K562 (cell line): ENCODE measurements around the gene PHF1. TPM values are rescaled to one million over a fixed set of nuclear protein-coding genes. Genes with fewer than 3 reads are reported as not detected.
A peak's percentile ranks its signal among the peaks of the same experiment; 100 is the strongest.

Source experiments
- ATAC-seq: fragments of 200-7000 bp; cut with Tn5 transposase; 3 replicates; pipeline ENCODE4 v1.9.1; 2020; ENCODE audit warnings: moderate library complexity
- BruUV-seq: library from RNA; stranded (reverse); fragments of 400-500 nt; replicated peaks from 2 replicates; lab custom pipeline; 2021; lab: Mats Ljungman, UMichigan
- CTCF ChIA-PET: fragments of 300-600 bp; formaldehyde crosslinking; extraction: SDS; loops from one replicate; lab custom pipeline; 2021; ENCODE audit warnings: low intra/inter-chr PET ratio; lab: Yijun Ruan, JAX
- POLR2A ChIA-PET: fragments of 300-600, 350-650 bp; sonication (Branson Sonifier 250); formaldehyde crosslinking; extraction: SDS; loops from one replicate; lab custom pipeline; 2021; ENCODE audit warnings: antibody characterized with exemption, inconsistent platforms; lab: Yijun Ruan, JAX
- DNase-seq, 4 experiments: peaks; one replicate each; pipeline versions ENCODE4 v3.0.0 to v3.0.0-alpha.2; 2011 to 2018; ENCODE audit warnings: low spot score in 3 of 4, mixed read lengths in 3 of 4; ENCODE audit errors: extremely low read depth in 1 of 4
- FAIRE-seq: peaks from 2 replicates; lab custom pipeline; 2011; peaks lifted over from hg19 to GRCh38; lab: Jason Lieb, UNC
- H2AFZ ChIP-seq: 2 replicates; pipeline ENCODE4 v1.6.0; 2011; ENCODE audit warnings: low read depth, low read length, control low read depth, inconsistent platforms
- H3K27ac ChIP-seq: fragments of 200-600 bp; 3 replicates; pipeline ENCODE4 v1.8.0; 2011; ENCODE audit warnings: low read depth, mild to moderate bottlenecking, control low read depth, inconsistent platforms, low read length, moderate library complexity, mixed read lengths; ENCODE audit errors: extremely low read depth
- H3K27me3 ChIP-seq, 2 experiments: fragments of 300-600 bp in 1 of 2; 2 replicates in 1 of 2; 3 replicates in 1 of 2; pipeline versions ENCODE4 v1.6.0 to v1.8.0; 2011; ENCODE audit warnings: inconsistent platforms in 2 of 2, low read length in 2 of 2, mild to moderate bottlenecking in 1 of 2, mixed read lengths in 1 of 2, moderate library complexity in 1 of 2; ENCODE audit not compliant: control insufficient read depth in 2 of 2, insufficient read depth in 2 of 2
- H3K36me3 ChIP-seq: fragments of 300-600 bp; 3 replicates; pipeline ENCODE4 v1.8.0; 2011; ENCODE audit warnings: mild to moderate bottlenecking, low read length, inconsistent platforms; ENCODE audit not compliant: control insufficient read depth, insufficient read depth
- H3K4me1 ChIP-seq, 2 experiments: fragments of 200-600 bp in 1 of 2; replicated peaks in 1 of 2; 2 replicates in 1 of 2; 3 replicates in 1 of 2; pipeline versions ENCODE4 v1.5.1 to v1.8.0; 2011; ENCODE audit warnings: inconsistent platforms in 2 of 2, low read length in 2 of 2, mild to moderate bottlenecking in 1 of 2, mixed read lengths in 1 of 2, moderate library complexity in 1 of 2; ENCODE audit not compliant: control insufficient read depth in 2 of 2, insufficient read depth in 2 of 2
- H3K4me2 ChIP-seq: 2 replicates; pipeline ENCODE4 v1.6.1; 2011; ENCODE audit warnings: low read length, control low read depth, inconsistent platforms, mixed read lengths; ENCODE audit not compliant: insufficient read depth
- H3K4me3 ChIP-seq: fragments of 200-600 bp; sonication (generic), shearing (Covaris generic); 2 replicates; pipeline ENCODE4 v1.5.1; 2016; ENCODE audit warnings: control low read depth, inconsistent platforms
- H3K79me2 ChIP-seq: fragments of 200-600 bp; 3 replicates; pipeline ENCODE4 v1.8.0; 2011; ENCODE audit warnings: low read length, inconsistent platforms; ENCODE audit not compliant: control insufficient read depth, insufficient read depth
- H3K9ac ChIP-seq, 2 experiments: 2 replicates each; pipeline versions ENCODE4 v1.6.0 to v1.6.1; 2011; ENCODE audit warnings: low read depth in 2 of 2, low read length in 2 of 2, control low read depth in 1 of 2, inconsistent platforms in 1 of 2, mild to moderate bottlenecking in 1 of 2, mixed read lengths in 1 of 2; ENCODE audit not compliant: insufficient read depth in 1 of 2
- H3K9me1 ChIP-seq: one replicate; pipeline ENCODE4 v1.6.0; 2011; ENCODE audit warnings: inconsistent platforms, mild to moderate bottlenecking, low read length, moderate library complexity; ENCODE audit not compliant: control insufficient read depth, insufficient read depth
- H3K9me3 ChIP-seq: replicated peaks from 2 replicates; pipeline ENCODE4 v1.5.1; 2011; ENCODE audit warnings: low read depth, low read length, inconsistent platforms; ENCODE audit not compliant: control insufficient read depth, insufficient read depth
- H4K20me1 ChIP-seq: replicated peaks from 2 replicates; pipeline ENCODE4 v1.6.1; 2011; ENCODE audit warnings: low read length, inconsistent platforms, mixed read lengths; ENCODE audit not compliant: control insufficient read depth, insufficient read depth
- ARID2 ChIP-seq: fragments of 450-650 bp; IDR thresholded peaks from 2 replicates; pipeline ENCODE4 v1.6.1; 2017; ENCODE audit warnings: antibody characterized with exemption, mild to moderate bottlenecking
- ATF1 ChIP-seq, 2 experiments: fragments of 450-650 bp in 1 of 2; IDR thresholded peaks; 2 replicates each; pipeline ENCODE4 v1.6.1; 2016; ENCODE audit warnings: missing compliant biosample characterization in 1 of 2, missing genetic modification characterization in 1 of 2
- BCOR ChIP-seq: fragments of 450-650 bp; IDR thresholded peaks from 2 replicates; pipeline ENCODE4 v1.6.1; 2016
- EP300 ChIP-seq: IDR thresholded peaks from 2 replicates; pipeline ENCODE4 v1.6.1; 2012; ENCODE audit warnings: low read length, improper control_type of control experiment
- ETV5 ChIP-seq: sonication (generic); formaldehyde crosslinking; IDR thresholded peaks from 2 replicates; pipeline ENCODE4 v1.4.0; 2020; ENCODE audit warnings: low read depth, mild to moderate bottlenecking, missing genetic modification reagents
- RAD21 ChIP-seq, 2 experiments: fragments of 250-450 bp in 1 of 2; fragments of 450-650 bp in 1 of 2; sonication (Bioruptor Pico) in 1 of 2; formaldehyde crosslinking in 1 of 2; IDR thresholded peaks in 1 of 2; conservative IDR thresholded peaks in 1 of 2; 2 replicates each; pipeline versions ENCODE4 v1.4.0 to v1.8.0; 2020 to 2022; ENCODE audit warnings: mild to moderate bottlenecking in 2 of 2, moderate library complexity in 1 of 2
- TEAD1 ChIP-seq, 2 experiments: fragments of 450-650 bp in 1 of 2; sonication (generic) in 1 of 2; formaldehyde crosslinking; IDR thresholded peaks; 2 replicates each; pipeline versions ENCODE4 v1.4.0 to v1.8.0; 2020 to 2022; ENCODE audit warnings: mild to moderate bottlenecking in 2 of 2, missing genetic modification reagents in 1 of 2
- ZNF263 ChIP-seq: sonication (generic); formaldehyde crosslinking; IDR thresholded peaks from 2 replicates; pipeline ENCODE4 v1.8.0; 2022; ENCODE audit warnings: mild to moderate bottlenecking, missing genetic modification reagents, borderline replicate concordance
- ZNF384 ChIP-seq: IDR thresholded peaks from 2 replicates; pipeline ENCODE4 v1.6.1; 2012; ENCODE audit warnings: low read depth, low read length, improper control_type of control experiment
- WGBS: fragments of 100-300 bp; shearing (Covaris generic); methylation state at CpG from one replicate; pipeline ENCODE4 v1.1.6; 2016; ENCODE audit warnings: low coverage, mixed read lengths; ENCODE audit not compliant: insufficient coverage; ENCODE audit errors: missing lambda C conversion rate; 5-methylcytosine and 5-hydroxymethylcytosine counted together
- in situ Hi-C: fragments of 300-500 bp; cut with MboI; formaldehyde crosslinking; loops from 4 replicates; pipeline ENCODE4 v1.15.0; 2018; ENCODE audit warnings: inconsistent platforms, mixed read lengths
- intact Hi-C: fragments of 100-400 bp; cut with micrococcal nuclease; formaldehyde crosslinking; loops from 2 replicates; pipeline ENCODE4 v1.14.2; 2022
- polyA plus RNA-seq, 8 experiments: library from polyadenylated mRNA; depleted of rRNA in 4 of 8; stranded (reverse) in 5 of 8; unstranded in 3 of 8; fragments of >200 nt; fragmentation: Nextera tagmentation in 2 of 8; fragmentation: Illumina TruSeq in 1 of 8; extraction: Ambion mirVana in 2 of 8; extraction: Trizol in 1 of 8; gene quantifications; 2 replicates each; pipeline versions ENCODE4 v1.2.1 to v1.2.3, GENCODE V29; 2011 to 2014; ENCODE audit warnings: inconsistent platforms in 1 of 8, missing spikeins in 1 of 8
- total RNA-seq, 7 experiments: library from RNA; depleted of rRNA in 6 of 7; stranded (reverse); fragments of >200 nt in 6 of 7; fragmentation: Illumina TruSeq in 2 of 7; extraction: Trizol in 2 of 7; gene quantifications; 2 replicates each; pipeline versions ENCODE4 v1.2.1 to v1.2.3, GENCODE V29; 2011 to 2021; ENCODE audit warnings: low replicate concordance in 1 of 7
- TF ChIP-seq, protein P1 (sequence below), 2 experiments: fragments of 450-650 bp; IDR thresholded peaks; 2 replicates each; pipeline ENCODE4 v1.6.1; 2018; ENCODE audit warnings: mild to moderate bottlenecking in 2 of 2, low read depth in 1 of 2; ENCODE audit not compliant: partially characterized antibody in 2 of 2
- TF ChIP-seq, protein P2 (sequence below): fragments of 250-450 bp; sonication (Bioruptor Pico); IDR thresholded peaks from 2 replicates; pipeline ENCODE4 v1.5.0; 2021
- TF ChIP-seq, protein P3 (sequence below): sonication (generic); formaldehyde crosslinking; IDR thresholded peaks from 2 replicates; pipeline ENCODE4 v1.8.1; 2023; ENCODE audit warnings: mild to moderate bottlenecking, missing genetic modification reagents

PHF1 gene
- total and polyA plus RNA-seq, 9 of the 15 experiments (the other 6 are each of a cell fraction or from before 2014, with no cell fraction given): 3.7 to 64.2 (median 33.7) TPM

DNA sequence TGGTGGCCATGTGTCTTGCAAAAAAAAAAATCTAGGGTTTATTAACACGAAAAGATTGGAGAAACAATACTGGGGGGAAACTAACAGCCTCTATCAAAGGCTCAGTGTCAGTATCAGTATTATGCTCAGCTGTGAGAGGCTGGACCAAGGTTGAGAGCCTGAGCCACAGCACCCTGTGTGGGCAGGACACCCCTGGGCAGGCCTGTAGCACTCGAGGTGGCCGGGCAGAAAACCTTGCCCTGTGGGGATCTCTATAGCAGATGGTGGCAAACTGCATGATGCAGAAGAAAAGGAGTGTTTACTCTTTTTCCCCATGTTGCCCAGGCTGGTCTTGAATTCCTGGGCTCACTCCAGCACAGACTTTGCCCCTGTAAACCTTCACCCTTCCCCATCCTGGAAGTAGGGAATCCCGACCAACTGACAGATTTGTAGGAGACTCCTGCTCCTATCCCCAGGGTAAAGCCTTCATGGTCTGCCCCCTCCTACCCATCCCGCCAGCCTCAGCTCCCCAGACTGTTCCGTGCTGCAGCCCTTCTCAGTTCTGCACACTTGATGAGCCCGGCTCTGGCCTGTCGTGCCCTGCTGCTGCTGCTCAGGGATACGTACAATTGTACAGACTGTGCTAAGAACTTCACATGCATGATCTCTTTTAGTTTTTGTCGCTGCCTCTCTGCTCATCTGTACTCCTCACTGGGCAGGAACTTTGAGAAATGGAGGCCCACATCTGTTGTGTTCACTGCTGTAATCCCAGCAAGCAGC, 27.2 kb upstream of the PHF1 start (continued):
- TF ChIP-seq, protein P1, sequence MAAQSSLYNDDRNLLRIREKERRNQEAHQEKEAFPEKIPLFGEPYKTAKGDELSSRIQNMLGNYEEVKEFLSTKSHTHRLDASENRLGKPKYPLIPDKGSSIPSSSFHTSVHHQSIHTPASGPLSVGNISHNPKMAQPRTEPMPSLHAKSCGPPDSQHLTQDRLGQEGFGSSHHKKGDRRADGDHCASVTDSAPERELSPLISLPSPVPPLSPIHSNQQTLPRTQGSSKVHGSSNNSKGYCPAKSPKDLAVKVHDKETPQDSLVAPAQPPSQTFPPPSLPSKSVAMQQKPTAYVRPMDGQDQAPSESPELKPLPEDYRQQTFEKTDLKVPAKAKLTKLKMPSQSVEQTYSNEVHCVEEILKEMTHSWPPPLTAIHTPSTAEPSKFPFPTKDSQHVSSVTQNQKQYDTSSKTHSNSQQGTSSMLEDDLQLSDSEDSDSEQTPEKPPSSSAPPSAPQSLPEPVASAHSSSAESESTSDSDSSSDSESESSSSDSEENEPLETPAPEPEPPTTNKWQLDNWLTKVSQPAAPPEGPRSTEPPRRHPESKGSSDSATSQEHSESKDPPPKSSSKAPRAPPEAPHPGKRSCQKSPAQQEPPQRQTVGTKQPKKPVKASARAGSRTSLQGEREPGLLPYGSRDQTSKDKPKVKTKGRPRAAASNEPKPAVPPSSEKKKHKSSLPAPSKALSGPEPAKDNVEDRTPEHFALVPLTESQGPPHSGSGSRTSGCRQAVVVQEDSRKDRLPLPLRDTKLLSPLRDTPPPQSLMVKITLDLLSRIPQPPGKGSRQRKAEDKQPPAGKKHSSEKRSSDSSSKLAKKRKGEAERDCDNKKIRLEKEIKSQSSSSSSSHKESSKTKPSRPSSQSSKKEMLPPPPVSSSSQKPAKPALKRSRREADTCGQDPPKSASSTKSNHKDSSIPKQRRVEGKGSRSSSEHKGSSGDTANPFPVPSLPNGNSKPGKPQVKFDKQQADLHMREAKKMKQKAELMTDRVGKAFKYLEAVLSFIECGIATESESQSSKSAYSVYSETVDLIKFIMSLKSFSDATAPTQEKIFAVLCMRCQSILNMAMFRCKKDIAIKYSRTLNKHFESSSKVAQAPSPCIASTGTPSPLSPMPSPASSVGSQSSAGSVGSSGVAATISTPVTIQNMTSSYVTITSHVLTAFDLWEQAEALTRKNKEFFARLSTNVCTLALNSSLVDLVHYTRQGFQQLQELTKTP (IDR thresholded peaks at IDR 0.05; ENCODE audit: low read depth in 1 of 2, partially characterized antibody in 2 of 2): no peak
- TF ChIP-seq, protein P2, sequence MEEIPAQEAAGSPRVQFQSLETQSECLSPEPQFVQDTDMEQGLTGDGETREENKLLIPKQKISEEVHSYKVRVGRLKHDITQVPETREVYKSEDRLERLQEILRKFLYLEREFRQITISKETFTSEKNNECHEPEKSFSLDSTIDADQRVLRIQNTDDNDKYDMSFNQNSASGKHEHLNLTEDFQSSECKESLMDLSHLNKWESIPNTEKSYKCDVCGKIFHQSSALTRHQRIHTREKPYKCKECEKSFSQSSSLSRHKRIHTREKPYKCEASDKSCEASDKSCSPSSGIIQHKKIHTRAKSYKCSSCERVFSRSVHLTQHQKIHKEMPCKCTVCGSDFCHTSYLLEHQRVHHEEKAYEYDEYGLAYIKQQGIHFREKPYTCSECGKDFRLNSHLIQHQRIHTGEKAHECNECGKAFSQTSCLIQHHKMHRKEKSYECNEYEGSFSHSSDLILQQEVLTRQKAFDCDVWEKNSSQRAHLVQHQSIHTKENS (CRISPR knock-in tag): no peak

- ChIA-PET POLR2A (interaction anchor here (0.6 to 1.0 kb wide), 2 partner anchors 86 to 351 kb away, joined by 3 read pairs; partner anchors contain the start of gene RGL2), CTCF (interaction anchor here (0.6 kb wide), 2 partner anchors 46 to 263 kb away, joined by 3 read pairs; no protein-coding TSS in a partner anchor)
- H3K4me2 ChIP-seq: peak overlapping the region; percentile 54; the same call in 1 of the 2 replicates
- H3K27ac ChIP-seq: no peak overlapping the region
- FAIRE-seq (peak; percentile 46), ATAC-seq (peak; percentile 69), DNase-seq (peak; percentile 41 to 55 (median 44))
- no peaks in the 10 kb centered on the region for H3K36me3 ChIP-seq
- in situ Hi-C loops: no loop called here
- no peaks in the 10 kb centered on the region for H3K9me3 ChIP-seq
- H2AFZ ChIP-seq: peak overlapping the region; percentile 90
- H3K79me2 ChIP-seq: no peaks in the 10 kb centered on the region
- intact Hi-C loops: no loop called here
- H3K4me3 ChIP-seq: no peak overlapping the region
- BruUV-seq: no TSS peak
- H4K20me1 ChIP-seq: no peaks in the 10 kb centered on the region
- no peak overlapping the region; a peak in 1 of 4 replicates for H3K9ac ChIP-seq
- peaks cover 11 to 15% of the 10 kb centered on the region in 2 experiments for H3K4me1 ChIP-seq
- 16% methylated on average over 4 of the region's 4 CpGs for WGBS
- no peaks in the 10 kb centered on the region for H3K27me3 ChIP-seq
- H3K9me1 ChIP-seq: no peaks in the 10 kb centered on the region
- no peak for TF ChIP-seq ATF1 (CRISPR knock-in tag; IDR thresholded peaks at IDR 0.05)
- peak; percentile 47; the same call in 1 of the 2 replicates for TF ChIP-seq ATF1 (tag; IDR thresholded peaks at IDR 0.05)
- no peak for TF ChIP-seq TEAD1 (CRISPR knock-in tag; IDR thresholded peaks at IDR 0.05)
- no peak for TF ChIP-seq ETV5
- TF ChIP-seq ZNF384: peak; percentile 24; the same call in 1 of the 2 replicates
- no peak for TF ChIP-seq ARID2
- TF ChIP-seq RAD21 (CRISPR knock-in tag; conservative IDR thresholded peaks at IDR 0.05 in 1 of 2, IDR thresholded peaks at IDR 0.05 in 1 of 2): peak; percentile 27 to 52; a peak in 3 of 4 replicates
- TF ChIP-seq, protein P3, sequence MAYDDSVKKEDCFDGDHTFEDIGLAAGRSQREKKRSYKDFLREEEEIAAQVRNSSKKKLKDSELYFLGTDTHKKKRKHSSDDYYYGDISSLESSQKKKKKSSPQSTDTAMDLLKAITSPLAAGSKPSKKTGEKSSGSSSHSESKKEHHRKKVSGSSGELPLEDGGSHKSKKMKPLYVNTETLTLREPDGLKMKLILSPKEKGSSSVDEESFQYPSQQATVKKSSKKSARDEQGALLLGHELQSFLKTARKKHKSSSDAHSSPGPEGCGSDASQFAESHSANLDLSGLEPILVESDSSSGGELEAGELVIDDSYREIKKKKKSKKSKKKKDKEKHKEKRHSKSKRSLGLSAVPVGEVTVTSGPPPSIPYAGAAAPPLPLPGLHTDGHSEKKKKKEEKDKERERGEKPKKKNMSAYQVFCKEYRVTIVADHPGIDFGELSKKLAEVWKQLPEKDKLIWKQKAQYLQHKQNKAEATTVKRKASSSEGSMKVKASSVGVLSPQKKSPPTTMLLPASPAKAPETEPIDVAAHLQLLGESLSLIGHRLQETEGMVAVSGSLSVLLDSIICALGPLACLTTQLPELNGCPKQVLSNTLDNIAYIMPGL (CRISPR knock-in tag): no peak
- TF ChIP-seq BCOR: no peak
- no peak for TF ChIP-seq ZNF263
- TF ChIP-seq EP300: peak; percentile 15; the same call in 1 of the 2 replicates
These were observed 26.2 kb upstream of the PHF1 start for GRCh38 chr6:33384581-33385020.
